GM23338 (cell line): ENCODE measurements around the gene MAGI1. TPM values are rescaled to one million over a fixed set of nuclear protein-coding genes. Genes with fewer than 3 reads are reported as not detected.

Experiments used
- ATAC-seq: fragments of 200-7000 bp; cut with Tn5 transposase; 3 replicates; pipeline ENCODE4 v1.9.1; 2020
- DNase-seq: peaks from one replicate; pipeline ENCODE4 v3.0.0-alpha.2; 2015; ENCODE audit warnings: low spot score
- H2AFZ ChIP-seq: fragments of 200-600 bp; sonication (generic); 2 replicates; pipeline ENCODE4 v1.8.0; 2016; ENCODE audit warnings: antibody characterized with exemption, mild to moderate bottlenecking, moderate library complexity
- H3F3A ChIP-seq: fragments of 200-600 bp; sonication (generic); replicated peaks from 2 replicates; pipeline ENCODE4 v1.8.0; 2017; ENCODE audit warnings: antibody characterized with exemption, mixed run types, low read depth
- H3K27ac ChIP-seq: fragments of 200-600 bp; sonication (generic); 2 replicates; pipeline ENCODE4 v1.6.1; 2016; ENCODE audit warnings: low read depth
- H3K27me3 ChIP-seq: fragments of 200-600 bp; sonication (generic); 2 replicates; pipeline ENCODE4 v1.8.0; 2016; ENCODE audit warnings: mild to moderate bottlenecking, mixed run types, moderate library complexity; ENCODE audit not compliant: insufficient read depth
- H3K36me3 ChIP-seq: fragments of 200-600 bp; sonication (generic); 2 replicates; pipeline ENCODE4 v1.8.0; 2016; ENCODE audit warnings: mild to moderate bottlenecking; ENCODE audit not compliant: insufficient read depth
- H3K4me1 ChIP-seq: fragments of 200-600 bp; sonication (generic); 2 replicates; pipeline ENCODE4 v1.8.0; 2016; ENCODE audit warnings: mild to moderate bottlenecking, moderate library complexity; ENCODE audit not compliant: insufficient read depth
- H3K4me2 ChIP-seq: fragments of 200-600 bp; sonication (generic); 2 replicates; pipeline ENCODE4 v1.7.1; 2017; ENCODE audit warnings: mixed run types
- H3K4me3 ChIP-seq: fragments of 200-600 bp; sonication (generic); 2 replicates; pipeline ENCODE4 v1.6.1; 2016; ENCODE audit warnings: mixed run types
- H3K79me2 ChIP-seq: fragments of 200-600 bp; sonication (generic); replicated peaks from 2 replicates; pipeline ENCODE4 v1.8.0; 2017; ENCODE audit warnings: mild to moderate bottlenecking; ENCODE audit not compliant: insufficient read depth
- H3K9me2 ChIP-seq: fragments of 200-600 bp; sonication (generic); 2 replicates; pipeline ENCODE4 v1.8.0; 2017; ENCODE audit not compliant: insufficient read depth
- H4K20me1 ChIP-seq: fragments of 200-600 bp; sonication (generic); replicated peaks from 2 replicates; pipeline ENCODE4 v1.8.0; 2017; ENCODE audit warnings: mild to moderate bottlenecking; ENCODE audit not compliant: insufficient read depth
- H3K27ac Mint-ChIP-seq: 2 replicates; pipeline ENCODE4 v1.8.0; 2020; ENCODE audit warnings: inconsistent platforms, mild to moderate bottlenecking, moderate library complexity, mixed read lengths
- H3K27me3 Mint-ChIP-seq: 3 replicates; pipeline ENCODE4 v1.8.0; 2022; ENCODE audit warnings: low read depth, mild to moderate bottlenecking, moderate library complexity, mixed read lengths, inconsistent platforms; ENCODE audit not compliant: insufficient read depth, poor library complexity
- H3K36me3 Mint-ChIP-seq: 3 replicates; pipeline ENCODE4 v1.8.0; 2021; ENCODE audit warnings: low read depth, mild to moderate bottlenecking, inconsistent platforms, moderate library complexity, mixed read lengths
- H3K4me1 Mint-ChIP-seq: 3 replicates; pipeline ENCODE4 v1.8.0; 2020; ENCODE audit warnings: mild to moderate bottlenecking, inconsistent platforms, mixed read lengths
- H3K4me3 Mint-ChIP-seq: 3 replicates; pipeline ENCODE4 v1.8.0; 2021; ENCODE audit warnings: moderate library complexity, mild to moderate bottlenecking, inconsistent platforms, mixed read lengths
- H3K9me3 Mint-ChIP-seq: 3 replicates; pipeline ENCODE4 v1.8.0; 2020; ENCODE audit warnings: moderate library complexity, mild to moderate bottlenecking, inconsistent platforms, mixed read lengths
- CREB1 ChIP-seq: fragments of 250-450 bp; sonication (Bioruptor Pico); IDR thresholded peaks from 2 replicates; pipeline ENCODE4 v1.5.0; 2020; ENCODE audit warnings: low read depth, mild to moderate bottlenecking, moderate library complexity
- ETS1 ChIP-seq: IDR thresholded peaks from 2 replicates; pipeline ENCODE4 v1.6.1; 2016; ENCODE audit warnings: antibody characterized with exemption
- EZH2 ChIP-seq: fragments of 200-600 bp; sonication (generic); IDR thresholded peaks from one replicate; pipeline ENCODE4 v1.8.0; 2017; ENCODE audit warnings: antibody characterized with exemption, mild to moderate bottlenecking, low read depth; ENCODE audit not compliant: unreplicated experiment
- JUNB ChIP-seq: IDR thresholded peaks from one replicate; pipeline ENCODE4 v1.6.1; 2016; ENCODE audit warnings: antibody characterized with exemption; ENCODE audit not compliant: unreplicated experiment
- NANOG ChIP-seq: IDR thresholded peaks from 2 replicates; pipeline ENCODE4 v1.6.1; 2016; ENCODE audit warnings: antibody characterized with exemption, borderline replicate concordance
- POLR2AphosphoS5 ChIP-seq: IDR thresholded peaks from 2 replicates; pipeline ENCODE4 v1.6.1; 2016; ENCODE audit warnings: antibody characterized with exemption, low read depth
- STAT1 ChIP-seq: IDR thresholded peaks from one replicate; pipeline ENCODE4 v1.6.1; 2016; ENCODE audit warnings: antibody characterized with exemption; ENCODE audit not compliant: unreplicated experiment
- ZNF114 ChIP-seq: fragments of 250-450 bp; sonication (Bioruptor Pico); IDR thresholded peaks from 2 replicates; pipeline ENCODE4 v1.5.0; 2020; ENCODE audit warnings: mild to moderate bottlenecking, moderate library complexity
- ZNF331 ChIP-seq: fragments of 250-450 bp; sonication (Bioruptor Pico); IDR thresholded peaks from 2 replicates; pipeline ENCODE4 v1.5.0; 2020; ENCODE audit warnings: low read depth, mild to moderate bottlenecking, moderate library complexity
- polyA plus RNA-seq: library from polyadenylated mRNA; unstranded; fragments of >200 nt; fragmentation: Nextera tagmentation; extraction: Ambion mirVana; gene quantifications from 2 replicates; pipeline ENCODE4 v1.2.1, GENCODE V29; 2016
- total RNA-seq: library from RNA; depleted of rRNA; stranded (reverse); fragments of >200 nt; shearing (Covaris generic); gene quantifications from 2 replicates; pipeline ENCODE4 v1.2.3, GENCODE V29; 2014
- TF ChIP-seq, protein P1 (sequence below), 2 experiments: fragments of 200-600 bp in 1 of 2; sonication (generic) in 1 of 2; conservative IDR thresholded peaks; 2 replicates each; pipeline versions ENCODE4 v1.5.1 to v1.6.1; 2016 to 2017; ENCODE audit warnings: antibody characterized with exemption in 2 of 2, low read depth in 2 of 2, mild to moderate bottlenecking in 2 of 2, moderate library complexity in 1 of 2
- TF ChIP-seq, protein P2 (sequence below): IDR thresholded peaks from one replicate; pipeline ENCODE4 v1.6.1; 2018; ENCODE audit warnings: antibody characterized with exemption; ENCODE audit not compliant: unreplicated experiment

The MAGI1 gene
- total and polyA plus RNA-seq, 2 experiments from 2014 or later, result 27.4 to 71.2 TPM

GRCh38 chr3:65569845-65570405, 468.8 kb downstream of the MAGI1 start:
- ATAC-seq (peak; percentile 36; the same call in 2 of the 3 replicates), DNase-seq (no peak)
- H4K20me1 ChIP-seq, result peaks cover 16% of the 10 kb centered on the region
- no peaks in the 10 kb centered on the region for H3K36me3 ChIP-seq
- H3K27me3 Mint-ChIP-seq, result no peaks in the 10 kb centered on the region
- no peaks in the 10 kb centered on the region for H3K9me2 ChIP-seq
- H3K4me1 Mint-ChIP-seq, result peaks cover 6% of the 10 kb centered on the region
- H3K79me2 ChIP-seq, result peaks cover 95% of the 10 kb centered on the region
- H3K4me1 ChIP-seq, result no peaks in the 10 kb centered on the region
- no peak overlapping the region for H3K27ac ChIP-seq
- H3K4me3 ChIP-seq, result no peak overlapping the region
- H3K4me3 Mint-ChIP-seq, result no peak overlapping the region
- H3K9me3 Mint-ChIP-seq, result no peaks in the 10 kb centered on the region
- TF ChIP-seq, protein P1, sequence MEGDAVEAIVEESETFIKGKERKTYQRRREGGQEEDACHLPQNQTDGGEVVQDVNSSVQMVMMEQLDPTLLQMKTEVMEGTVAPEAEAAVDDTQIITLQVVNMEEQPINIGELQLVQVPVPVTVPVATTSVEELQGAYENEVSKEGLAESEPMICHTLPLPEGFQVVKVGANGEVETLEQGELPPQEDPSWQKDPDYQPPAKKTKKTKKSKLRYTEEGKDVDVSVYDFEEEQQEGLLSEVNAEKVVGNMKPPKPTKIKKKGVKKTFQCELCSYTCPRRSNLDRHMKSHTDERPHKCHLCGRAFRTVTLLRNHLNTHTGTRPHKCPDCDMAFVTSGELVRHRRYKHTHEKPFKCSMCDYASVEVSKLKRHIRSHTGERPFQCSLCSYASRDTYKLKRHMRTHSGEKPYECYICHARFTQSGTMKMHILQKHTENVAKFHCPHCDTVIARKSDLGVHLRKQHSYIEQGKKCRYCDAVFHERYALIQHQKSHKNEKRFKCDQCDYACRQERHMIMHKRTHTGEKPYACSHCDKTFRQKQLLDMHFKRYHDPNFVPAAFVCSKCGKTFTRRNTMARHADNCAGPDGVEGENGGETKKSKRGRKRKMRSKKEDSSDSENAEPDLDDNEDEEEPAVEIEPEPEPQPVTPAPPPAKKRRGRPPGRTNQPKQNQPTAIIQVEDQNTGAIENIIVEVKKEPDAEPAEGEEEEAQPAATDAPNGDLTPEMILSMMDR (conservative IDR thresholded peaks at IDR 0.05; ENCODE audit: low read depth in 2 of 2), result peak in 1 of 2 experiments; percentile 40; a peak in 3 of 4 replicates
- TF ChIP-seq EZH2, result no peak
- H3K27ac Mint-ChIP-seq, result no peak overlapping the region
- no peak overlapping the region for H3K4me2 ChIP-seq
- H2AFZ ChIP-seq, result no peak overlapping the region
- H3F3A ChIP-seq, result no peaks in the 10 kb centered on the region
- H3K36me3 Mint-ChIP-seq, result peaks cover 5% of the 10 kb centered on the region; the same call in 1 of the 3 replicates
- H3K27me3 ChIP-seq, result no peaks in the 10 kb centered on the region

DNA sequence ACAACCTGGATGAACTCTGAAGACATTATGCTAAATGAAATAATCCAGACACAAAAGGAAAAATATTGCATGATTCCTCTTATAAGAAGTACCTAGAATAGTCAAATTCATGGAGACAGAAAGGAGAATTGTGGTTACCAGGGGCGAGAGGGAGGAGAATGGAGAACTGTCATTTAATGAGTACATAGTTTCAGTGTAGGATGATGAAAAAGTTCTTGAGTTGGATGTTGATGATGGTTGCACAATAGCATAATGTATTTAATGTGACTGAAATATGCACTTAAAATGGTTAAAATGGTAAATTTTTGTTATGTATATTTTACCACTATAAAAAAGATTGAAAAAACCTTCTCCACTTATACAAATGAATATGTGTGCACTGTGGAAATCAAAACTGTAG, 469.6 kb downstream of the MAGI1 start:
- Mint-ChIP-seq H3K4me1 (peaks cover 14% of the 10 kb centered on the region), H3K27me3 (no peaks in the 10 kb centered on the region), H3K36me3 (no peaks in the 10 kb centered on the region), H3K9me3 (no peaks in the 10 kb centered on the region), H3K27ac (no peak overlapping the region), H3K4me3 (no peak overlapping the region)
- Histone ChIP-seq H3K9me2 (no peaks in the 10 kb centered on the region), H3K36me3 (no peaks in the 10 kb centered on the region), H3K79me2 (peaks cover 95% of the 10 kb centered on the region), H3K4me1 (no peaks in the 10 kb centered on the region), H4K20me1 (peaks cover 21% of the 10 kb centered on the region), H3K4me3 (no peak overlapping the region), H3K4me2 (no peak overlapping the region), H3K27me3 (no peaks in the 10 kb centered on the region), H3K27ac (no peak overlapping the region), H2AFZ (no peak overlapping the region), H3F3A (no peaks in the 10 kb centered on the region)
- no peak for DNase-seq
- no peak for ATAC-seq
- no peak for TF ChIP-seq STAT1
- no peak for TF ChIP-seq CREB1
- TF ChIP-seq EZH2, result no peak
- no peak for TF ChIP-seq ZNF114
- TF ChIP-seq, protein P2, sequence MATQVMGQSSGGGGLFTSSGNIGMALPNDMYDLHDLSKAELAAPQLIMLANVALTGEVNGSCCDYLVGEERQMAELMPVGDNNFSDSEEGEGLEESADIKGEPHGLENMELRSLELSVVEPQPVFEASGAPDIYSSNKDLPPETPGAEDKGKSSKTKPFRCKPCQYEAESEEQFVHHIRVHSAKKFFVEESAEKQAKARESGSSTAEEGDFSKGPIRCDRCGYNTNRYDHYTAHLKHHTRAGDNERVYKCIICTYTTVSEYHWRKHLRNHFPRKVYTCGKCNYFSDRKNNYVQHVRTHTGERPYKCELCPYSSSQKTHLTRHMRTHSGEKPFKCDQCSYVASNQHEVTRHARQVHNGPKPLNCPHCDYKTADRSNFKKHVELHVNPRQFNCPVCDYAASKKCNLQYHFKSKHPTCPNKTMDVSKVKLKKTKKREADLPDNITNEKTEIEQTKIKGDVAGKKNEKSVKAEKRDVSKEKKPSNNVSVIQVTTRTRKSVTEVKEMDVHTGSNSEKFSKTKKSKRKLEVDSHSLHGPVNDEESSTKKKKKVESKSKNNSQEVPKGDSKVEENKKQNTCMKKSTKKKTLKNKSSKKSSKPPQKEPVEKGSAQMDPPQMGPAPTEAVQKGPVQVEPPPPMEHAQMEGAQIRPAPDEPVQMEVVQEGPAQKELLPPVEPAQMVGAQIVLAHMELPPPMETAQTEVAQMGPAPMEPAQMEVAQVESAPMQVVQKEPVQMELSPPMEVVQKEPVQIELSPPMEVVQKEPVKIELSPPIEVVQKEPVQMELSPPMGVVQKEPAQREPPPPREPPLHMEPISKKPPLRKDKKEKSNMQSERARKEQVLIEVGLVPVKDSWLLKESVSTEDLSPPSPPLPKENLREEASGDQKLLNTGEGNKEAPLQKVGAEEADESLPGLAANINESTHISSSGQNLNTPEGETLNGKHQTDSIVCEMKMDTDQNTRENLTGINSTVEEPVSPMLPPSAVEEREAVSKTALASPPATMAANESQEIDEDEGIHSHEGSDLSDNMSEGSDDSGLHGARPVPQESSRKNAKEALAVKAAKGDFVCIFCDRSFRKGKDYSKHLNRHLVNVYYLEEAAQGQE, result no peak
- TF ChIP-seq NANOG, result no peak
- no peak for TF ChIP-seq JUNB
- no peak for TF ChIP-seq POLR2AphosphoS5
- no peak for TF ChIP-seq ZNF331 (CRISPR knock-in tag)
- TF ChIP-seq ETS1, result no peak
